Activated CD4-positive, alpha-beta T cell treated with anti-CD3 and anti-CD28 coated beads for 1 hour (primary cell): ENCODE results near the gene NSMF.

ENCODE experiments used
- DNase-seq: peaks from one replicate; pipeline ENCODE4 v3.0.0-alpha.2; 2020

The NSMF gene

GRCh38 chr9:137491735-137492432, 32.8 kb upstream of the NSMF start:
- DNase-seq: no peak

GRCh38 chr9:137490532-137491186, 31.5 kb upstream of the NSMF start:
- no peak for DNase-seq

DNA sequence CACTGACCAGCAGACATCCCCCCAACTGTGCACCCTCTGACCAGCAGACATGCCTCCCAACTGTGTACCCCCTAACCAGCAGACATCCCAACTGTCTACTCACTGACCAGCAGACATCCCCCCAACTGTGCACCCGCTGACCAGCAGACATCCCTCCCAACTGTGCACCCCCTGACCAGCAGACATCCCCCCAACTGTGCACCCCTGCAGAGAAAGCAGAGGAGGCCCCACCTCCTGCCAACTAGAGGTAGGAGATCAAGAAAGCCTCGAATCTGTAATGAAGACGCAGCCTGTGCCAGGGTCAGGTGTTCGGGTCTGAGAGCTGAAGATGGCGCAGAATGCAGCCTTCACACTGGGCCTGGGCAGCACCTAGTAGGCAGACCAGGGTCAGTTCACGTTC, 29.8 kb upstream of the NSMF start:
- no peak for DNase-seq

GRCh38 chr9:137488327-137488653, 29.2 kb upstream of the NSMF start:
- DNase-seq: no peak

- DNase-seq: no peak
Measured at GRCh38 chr9:137487454-137488326, 28.6 kb upstream of the NSMF start.

GRCh38 chr9:137486545-137487453, 27.7 kb upstream of the NSMF start:
- no peak for DNase-seq

DNA sequence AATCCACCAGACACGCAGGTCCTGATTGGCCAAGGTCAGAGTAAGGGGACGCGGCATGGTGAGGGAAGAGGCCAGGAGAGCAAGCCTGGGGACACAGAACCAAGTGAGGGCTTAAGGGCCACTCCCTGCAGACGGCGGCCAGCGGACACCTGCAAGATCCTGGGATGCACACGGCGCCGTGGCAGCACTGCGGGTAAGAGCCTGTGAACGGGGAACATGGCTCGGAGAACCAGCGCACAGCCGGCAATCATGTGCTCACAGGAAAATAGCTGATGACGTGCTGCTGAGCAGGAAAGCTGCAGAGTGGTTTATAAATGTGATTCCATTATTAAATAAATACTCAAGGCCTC, 27.0 kb upstream of the NSMF start:
- DNase-seq: no peak

DNA sequence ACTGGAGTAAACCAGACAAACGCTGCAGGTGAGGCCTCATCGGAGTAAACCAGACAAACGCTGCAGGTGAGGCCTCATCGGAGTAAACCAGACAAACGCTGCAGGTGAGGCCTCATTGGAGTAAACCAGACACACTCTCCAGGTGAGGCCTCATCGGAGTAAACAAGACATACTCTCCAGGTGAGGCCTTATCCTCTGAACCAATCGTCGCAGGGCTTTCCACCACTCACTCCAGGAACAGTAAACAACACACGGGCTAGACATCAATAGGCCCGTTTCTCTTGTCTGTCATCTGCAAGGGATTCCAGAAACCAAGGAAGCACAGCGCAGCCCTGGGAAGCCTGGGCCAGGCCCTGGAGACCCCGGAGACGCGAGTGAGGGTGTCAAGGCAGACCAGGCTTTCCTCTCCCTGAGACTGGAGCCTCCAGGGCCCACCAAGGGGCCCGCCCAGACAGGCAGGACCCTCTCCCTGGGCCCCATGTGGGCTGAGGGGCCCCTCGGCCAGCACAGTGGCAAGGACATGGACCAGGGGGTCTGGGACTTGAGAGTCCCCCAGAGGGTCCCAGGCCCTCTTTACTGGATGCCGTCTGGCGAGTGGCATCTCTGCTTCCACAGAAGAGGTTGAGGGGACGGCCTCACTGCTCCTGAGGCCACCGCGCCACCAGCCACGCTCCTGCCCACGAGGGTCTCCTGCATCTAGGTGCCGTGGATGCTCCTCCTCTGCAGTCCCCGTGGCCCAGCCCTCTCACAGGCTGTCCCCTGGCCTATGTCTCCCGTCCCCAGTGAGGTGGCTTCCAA, 26.4 kb upstream of the NSMF start:
- no peak for DNase-seq

DNA sequence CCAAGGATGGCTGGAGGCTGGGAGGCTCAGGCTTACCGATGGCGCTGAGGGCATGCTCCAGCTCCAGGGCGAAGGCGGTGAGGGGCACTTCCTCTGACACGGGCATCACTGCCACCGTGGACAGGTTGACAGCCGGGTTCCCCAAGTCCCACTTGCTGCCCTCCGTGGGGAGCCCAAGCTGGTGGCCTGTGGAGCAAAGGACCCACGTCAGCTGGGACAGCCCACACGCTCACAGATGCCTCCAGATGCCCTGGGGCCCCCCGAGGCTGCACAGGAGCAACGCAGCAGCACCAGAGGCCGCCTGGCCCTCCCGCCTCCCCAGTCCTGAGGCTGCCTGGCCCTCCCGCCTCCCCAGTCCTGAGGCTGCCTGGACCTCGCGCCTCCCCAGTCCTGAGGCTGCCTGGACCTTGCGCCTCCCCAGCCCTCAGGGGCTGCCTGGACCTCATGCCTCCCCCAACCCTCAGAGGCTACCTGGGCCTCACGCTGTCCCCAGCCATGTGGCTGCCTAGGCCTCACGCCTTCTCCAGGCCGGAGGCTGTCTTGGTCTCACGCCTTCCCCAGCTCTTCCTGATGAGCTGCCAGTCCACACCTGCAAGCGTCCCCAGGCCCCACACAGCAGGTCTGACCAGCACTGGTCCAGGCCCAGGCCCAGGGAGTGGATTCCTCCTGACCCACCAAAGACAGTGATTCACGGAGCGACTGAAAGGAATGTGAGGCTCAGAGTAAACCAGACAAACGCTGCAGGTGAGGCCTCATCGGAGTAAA, 25.6 kb upstream of the NSMF start:
- no peak for DNase-seq

GRCh38 chr9:137482094-137482781, 23.1 kb upstream of the NSMF start:
- no peak for DNase-seq

DNA sequence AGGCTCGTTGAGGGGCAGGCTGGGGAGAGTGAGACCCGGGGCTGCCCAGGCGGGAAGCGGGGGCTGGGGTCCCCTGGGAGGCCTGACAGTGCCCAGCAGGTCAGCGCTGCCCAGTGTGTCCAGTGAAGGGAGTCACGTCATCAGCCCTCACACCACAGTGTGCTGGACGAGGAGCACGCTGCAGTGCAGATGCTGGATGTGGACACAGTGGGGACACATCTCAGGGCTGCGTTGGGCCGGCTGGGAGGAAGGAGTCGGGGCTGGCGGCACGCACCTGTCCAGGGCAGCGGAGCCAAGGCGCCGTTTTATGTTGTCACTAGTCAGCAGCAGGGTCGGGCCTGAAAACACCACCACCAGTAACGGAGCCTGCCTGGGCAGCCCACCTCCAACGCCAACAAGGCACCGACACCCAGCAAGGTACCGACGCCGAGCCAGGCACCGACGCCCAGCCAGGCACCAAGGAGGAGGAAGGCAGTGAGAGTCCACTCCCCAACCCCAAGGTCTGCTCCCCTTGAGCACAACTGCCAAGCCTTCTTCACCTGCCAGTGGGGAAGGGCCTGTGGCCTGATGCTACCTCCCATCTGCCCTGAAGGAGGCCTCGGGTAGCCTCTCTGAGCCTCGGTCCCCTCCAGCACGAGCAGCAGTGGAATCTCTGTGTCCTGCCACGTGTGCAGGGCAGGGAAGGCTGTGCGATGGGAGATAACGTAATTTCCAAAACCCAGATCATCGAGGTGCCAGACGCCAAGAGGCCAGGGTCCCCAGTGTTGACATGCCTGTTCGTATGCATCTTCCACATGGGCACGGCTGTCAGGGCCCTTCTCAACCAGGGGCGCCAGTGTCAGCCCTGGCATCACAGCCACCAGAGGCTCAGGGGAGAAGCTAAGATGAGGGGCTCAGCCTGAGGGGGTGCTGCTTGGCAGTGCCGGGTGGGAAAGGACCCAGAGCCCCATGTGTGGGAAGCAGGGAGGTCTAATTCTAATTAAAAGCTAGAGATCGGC, 21.9 kb upstream of the NSMF start:
- no peak for DNase-seq

DNA sequence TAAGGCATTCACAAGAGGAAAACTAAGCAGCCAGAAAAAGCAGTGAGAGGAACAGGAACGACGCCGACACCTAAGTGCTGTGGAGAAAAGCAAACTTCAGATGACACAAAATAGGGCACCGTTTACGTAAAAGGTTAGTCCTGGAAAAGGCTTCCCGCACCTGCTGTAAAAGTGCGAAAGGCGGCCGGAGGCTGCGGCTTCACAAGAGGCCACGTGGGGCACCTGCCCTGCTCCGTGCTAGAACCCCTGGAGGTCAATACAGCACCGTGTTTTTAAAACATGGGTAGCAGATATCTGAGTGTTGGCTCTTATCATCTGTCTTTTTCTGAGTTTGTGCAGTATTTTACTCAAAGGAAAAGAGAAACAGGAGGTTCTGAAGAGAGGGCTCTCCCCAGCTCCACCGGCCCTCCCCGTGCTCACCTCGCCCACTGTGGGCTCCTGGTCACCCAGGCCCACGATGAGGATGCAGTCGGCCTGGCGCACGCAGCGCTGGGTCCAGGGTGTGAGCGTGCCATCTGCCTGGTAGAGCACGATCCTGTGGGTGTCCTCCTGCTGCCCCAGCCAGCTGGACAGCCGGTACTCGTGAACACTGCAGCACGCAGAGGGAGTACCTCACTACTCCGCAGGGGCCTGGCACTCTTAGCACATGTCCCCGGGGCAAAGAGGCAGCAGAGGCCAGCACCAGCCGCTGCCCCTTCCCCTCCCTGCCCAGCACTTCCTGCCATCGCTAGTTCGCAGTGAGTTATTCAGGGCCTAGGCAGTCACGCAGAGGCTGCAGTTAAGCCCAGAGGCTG, 21.0 kb upstream of the NSMF start:
- no peak for DNase-seq

GRCh38 chr9:137478962-137479861, 20.1 kb upstream of the NSMF start:
- DNase-seq: no peak

DNA sequence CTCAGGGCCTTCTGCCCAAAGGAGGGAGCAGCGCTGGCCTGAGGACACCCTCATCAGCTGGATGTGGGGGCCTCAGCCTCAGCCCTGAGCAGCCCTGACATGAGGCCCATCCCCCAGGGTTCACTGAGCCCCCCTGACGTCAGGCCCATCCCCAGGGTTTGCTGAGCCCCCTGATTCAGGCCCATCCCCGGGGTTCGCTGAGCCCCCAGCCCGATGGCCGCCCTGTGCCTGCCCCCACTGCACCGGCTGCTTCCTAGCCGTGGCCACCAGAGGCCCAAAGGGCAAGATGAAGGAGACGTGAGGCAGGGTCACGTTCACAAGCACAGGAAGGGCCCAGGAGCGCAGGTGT, 19.5 kb upstream of the NSMF start:
- DNase-seq: no peak

DNA sequence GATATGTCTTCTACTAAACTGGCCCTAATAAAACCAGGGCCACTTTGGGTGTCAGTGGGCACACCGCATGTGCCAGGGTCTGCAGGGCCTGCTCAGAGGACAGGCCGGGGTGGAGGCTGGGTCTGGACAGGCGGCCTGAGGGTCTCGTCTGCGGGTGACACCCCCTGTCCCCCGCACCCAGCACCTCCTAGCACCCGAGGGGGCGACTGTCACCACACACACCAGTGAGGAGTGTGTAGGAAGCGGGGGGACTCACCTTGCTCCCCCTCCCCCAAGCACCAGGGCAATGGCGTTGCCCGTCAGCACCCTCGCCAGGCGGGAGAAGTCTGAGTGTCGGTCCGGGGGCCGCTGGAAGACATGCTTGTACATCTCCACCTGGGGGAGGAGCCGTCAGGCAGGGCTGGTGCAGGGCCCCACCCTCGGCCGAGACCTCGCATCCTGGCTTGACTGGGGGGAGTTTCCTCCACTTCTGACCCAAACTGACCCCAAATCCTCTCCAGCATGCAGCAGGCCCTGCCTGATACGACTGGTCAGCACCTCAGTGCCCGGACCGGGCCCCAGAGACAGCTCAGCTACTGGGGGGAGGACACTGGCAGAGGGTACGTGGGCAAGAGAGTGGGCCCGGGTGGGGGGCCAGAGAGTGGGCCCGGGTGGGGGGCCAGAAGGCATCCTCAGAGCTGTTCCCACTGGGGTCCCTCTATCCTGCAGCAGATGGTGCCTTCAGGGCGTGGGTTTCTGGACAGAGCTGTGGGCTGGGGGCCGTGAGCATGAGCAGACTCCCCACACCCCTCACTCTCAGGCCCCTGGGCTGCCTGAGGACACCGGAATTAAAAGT, 18.9 kb upstream of the NSMF start:
- DNase-seq: no peak

DNA sequence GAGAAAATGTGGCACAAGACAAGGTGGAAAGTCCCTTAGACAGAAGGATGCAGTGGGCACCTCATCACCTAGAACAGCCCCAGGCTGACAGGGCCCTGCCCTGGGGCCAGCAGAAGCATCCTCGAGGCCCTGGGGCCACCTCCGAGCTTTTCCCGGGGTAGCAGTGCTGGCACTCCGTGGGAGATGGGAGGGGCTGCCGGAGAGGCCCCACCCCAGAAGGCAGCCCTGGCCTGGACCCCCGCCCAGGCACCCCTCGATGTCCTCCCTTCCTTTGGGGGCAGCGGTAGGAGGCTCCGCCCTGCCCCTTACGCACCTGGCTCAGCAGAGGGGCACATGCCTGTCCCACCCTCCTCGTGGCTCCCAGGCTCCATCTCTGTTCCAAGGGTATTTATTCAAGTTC, 17.7 kb upstream of the NSMF start:
- no peak for DNase-seq

DNA sequence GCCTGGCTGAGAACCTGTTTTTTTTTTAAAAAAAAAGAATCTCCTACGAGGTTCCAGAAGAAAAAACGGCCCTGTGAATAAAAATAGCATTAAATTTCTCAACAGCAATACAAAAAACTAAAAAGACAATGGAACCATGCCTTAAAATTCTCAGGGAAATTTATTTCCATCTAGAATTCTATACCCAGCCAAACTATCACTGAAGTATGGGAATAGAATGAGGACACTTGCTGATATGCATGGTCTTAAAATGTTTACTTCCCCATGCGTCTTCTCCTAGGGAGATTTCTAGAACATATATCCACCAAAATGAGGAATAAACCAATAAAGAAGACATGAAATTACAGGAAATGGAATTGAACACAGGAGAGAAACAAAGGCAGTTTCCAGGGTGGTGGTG, 16.5 kb upstream of the NSMF start:
- DNase-seq: no peak
